ENCODE data around the gene PEBP1.

Gene PEBP1

GRCh38 chr12:118137148-118137678 is 1.3 kb downstream of the PEBP1 start:
- DNase-seq, result no peak

DNA sequence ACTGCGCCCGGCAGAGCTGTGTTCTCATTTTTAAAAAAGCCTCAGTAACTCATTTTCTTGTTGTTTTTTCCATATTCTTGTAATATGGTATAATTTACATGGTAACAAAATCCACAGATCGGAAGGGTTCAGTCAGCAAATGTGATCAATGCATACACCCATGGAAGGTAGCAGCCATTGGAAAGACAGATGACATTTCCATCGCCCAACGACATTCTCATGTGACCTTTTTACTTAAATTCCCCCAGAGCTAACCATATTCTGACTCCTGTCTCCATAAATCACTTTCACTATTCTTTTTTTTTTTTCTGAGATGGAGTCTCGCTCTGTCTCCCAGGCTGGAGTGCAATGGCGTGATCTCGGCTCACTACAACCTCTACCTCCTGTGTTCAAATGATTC is 4.9 kb downstream of the PEBP1 start:
- no peak for DNase-seq

DNA sequence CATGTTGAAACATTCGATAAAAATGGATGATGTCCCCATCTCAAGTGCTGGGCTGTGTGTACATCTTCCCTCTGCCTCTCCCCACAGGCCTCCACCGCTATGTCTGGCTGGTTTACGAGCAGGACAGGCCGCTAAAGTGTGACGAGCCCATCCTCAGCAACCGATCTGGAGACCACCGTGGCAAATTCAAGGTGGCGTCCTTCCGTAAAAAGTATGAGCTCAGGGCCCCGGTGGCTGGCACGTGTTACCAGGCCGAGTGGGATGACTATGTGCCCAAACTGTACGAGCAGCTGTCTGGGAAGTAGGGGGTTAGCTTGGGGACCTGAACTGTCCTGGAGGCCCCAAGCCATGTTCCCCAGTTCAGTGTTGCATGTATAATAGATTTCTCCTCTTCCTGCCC is 8.6 kb downstream of the PEBP1 start:
- DNase-seq, result no peak

- DNase-seq, result no peak
Measured at GRCh38 chr12:118145113-118145797, 9.3 kb downstream of the PEBP1 start.

GRCh38 chr12:118145798-118146156 is 9.9 kb downstream of the PEBP1 start:
- DNase-seq, result no peak

GRCh38 chr12:118148287-118148686 is 12.4 kb downstream of the PEBP1 start:
- no peak for DNase-seq

GRCh38 chr12:118150625-118151024 is 14.7 kb downstream of the PEBP1 start:
- no peak for DNase-seq

DNA sequence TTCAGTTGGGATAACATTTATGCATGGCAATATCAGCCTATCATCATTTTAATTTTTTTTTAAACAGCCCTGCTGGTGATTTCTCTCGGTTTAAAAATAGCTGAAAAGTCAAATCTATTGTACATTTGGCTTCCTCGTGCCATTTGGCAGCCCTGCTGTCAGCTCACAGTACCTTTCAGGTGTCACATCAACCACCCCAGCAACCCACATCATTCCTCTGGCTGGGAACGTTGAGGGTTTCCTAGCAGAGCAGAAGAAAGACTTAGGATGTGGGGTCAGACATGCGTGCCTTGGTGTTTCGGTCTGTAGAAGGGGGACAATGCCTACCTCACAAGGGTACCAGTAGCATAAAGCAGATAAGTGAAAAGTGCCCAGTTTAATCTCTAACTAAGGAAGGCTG is 15.8 kb downstream of the PEBP1 start:
- DNase-seq, result no peak

- no peak for DNase-seq
Measured at GRCh38 chr12:118160536-118160935, 24.6 kb downstream of the PEBP1 start.

- DNase-seq, result no peak
Measured at GRCh38 chr12:118164798-118165486, 29.0 kb downstream of the PEBP1 start.

GRCh38 chr12:118166946-118167345 is 31.0 kb downstream of the PEBP1 start:
- no peak for DNase-seq

GRCh38 chr12:118175823-118176447 is 40.0 kb downstream of the PEBP1 start:
- no peak for DNase-seq

DNA sequence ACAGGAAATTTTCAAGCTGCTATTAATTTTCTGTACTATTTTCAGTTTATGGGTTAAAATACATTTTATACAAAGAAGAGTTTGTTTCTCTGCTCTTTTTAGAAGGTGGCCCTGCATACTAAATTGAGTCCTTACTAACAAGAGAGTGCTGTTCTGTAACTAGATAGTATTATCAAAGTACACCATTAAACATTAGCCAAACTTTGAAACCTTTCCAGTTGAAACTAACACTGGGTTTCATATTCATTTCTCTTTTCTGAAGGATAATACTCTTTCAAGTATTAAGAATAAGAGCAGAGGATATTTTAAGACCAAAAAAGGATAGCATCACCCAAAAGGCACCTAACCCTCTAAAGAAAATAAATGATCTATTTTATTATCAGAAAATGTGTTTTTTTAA is 47.2 kb downstream of the PEBP1 start:
- no peak for DNase-seq

DNA sequence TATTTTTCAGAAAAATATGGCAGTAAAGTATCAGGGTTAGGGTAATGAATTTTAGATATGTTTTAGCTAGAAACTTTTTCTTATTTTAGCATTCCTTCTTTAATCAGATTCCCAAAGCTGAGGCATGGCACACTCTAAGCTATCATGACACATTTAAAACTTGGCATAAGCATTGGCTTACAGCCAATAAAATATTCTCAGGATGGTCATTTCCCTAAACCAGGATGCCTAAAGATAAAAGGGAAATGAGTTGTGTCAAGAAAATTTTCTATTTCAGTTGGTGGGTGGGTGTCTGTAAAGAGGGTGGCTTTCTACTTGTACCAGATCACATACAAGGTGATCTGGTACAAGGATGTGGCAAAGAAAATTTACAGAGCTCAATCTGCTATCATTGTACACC is 47.8 kb downstream of the PEBP1 start:
- DNase-seq, result no peak

GRCh38 chr12:118185602-118186397 is 49.9 kb downstream of the PEBP1 start:
- no peak for DNase-seq

DNA sequence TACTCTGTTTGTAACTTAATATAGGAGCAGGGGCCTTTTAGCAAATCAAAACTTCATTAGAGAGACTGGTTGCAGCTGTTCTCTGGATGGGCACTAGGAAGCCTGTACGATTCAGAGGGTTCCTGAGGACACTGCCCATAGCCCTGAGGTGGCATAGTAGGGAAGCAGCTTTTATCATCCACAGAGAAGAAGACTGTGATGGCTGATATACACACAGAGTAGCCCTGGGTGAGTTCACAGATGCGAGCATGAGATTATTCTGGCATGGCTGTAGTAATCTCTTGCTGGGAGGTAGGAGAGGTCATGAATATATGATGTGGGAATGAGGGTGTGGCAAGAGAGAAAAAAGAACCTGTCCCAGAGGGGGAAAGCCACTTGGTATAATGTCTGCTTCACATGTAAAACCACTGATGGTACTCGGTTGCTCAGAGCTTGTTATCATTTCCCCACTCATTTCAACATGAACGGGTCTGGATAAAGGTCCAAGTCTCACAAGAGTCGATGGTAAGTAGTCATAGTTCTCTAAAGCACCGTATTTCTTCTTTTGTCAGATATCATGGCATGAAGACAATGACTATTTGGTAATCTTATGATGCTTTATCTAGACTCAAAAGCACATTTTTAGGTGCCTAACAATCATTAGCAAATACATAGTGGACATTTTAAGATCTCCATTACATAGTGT is 52.0 kb downstream of the PEBP1 start:
- DNase-seq, result no peak

DNA sequence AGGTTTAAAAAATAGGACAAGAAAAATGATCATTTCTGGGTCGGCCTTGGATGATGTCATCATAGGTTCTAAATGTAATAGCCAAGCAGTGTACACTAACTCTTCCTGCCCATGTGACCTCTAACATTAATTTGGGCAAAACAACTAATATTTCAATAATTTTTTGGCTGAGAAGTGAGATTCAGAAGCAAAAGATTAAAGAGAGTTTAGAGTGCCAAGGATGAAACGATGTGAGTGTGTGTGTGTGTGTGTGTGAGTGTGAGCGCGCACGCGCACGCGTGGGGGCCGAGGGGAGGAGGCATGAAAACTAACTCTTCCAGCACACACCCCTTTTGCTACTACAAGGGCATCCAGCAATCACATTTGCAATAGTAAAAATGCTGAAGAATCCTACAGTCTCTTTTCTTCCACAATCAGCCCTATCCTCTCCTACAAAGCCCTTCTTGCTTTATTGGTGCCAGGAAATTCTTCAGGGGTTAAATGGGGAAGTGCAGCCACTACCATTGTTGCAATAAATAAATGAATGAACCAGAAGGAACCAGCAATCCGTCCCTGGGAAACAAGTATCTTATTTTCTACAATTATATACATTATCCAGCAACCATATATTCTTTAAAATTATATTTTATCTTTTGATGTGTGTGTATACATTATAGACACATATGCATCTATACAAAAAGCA is 52.9 kb downstream of the PEBP1 start:
- no peak for DNase-seq

GRCh38 chr12:118189741-118190191 is 53.8 kb downstream of the PEBP1 start:
- no peak for DNase-seq

DNA sequence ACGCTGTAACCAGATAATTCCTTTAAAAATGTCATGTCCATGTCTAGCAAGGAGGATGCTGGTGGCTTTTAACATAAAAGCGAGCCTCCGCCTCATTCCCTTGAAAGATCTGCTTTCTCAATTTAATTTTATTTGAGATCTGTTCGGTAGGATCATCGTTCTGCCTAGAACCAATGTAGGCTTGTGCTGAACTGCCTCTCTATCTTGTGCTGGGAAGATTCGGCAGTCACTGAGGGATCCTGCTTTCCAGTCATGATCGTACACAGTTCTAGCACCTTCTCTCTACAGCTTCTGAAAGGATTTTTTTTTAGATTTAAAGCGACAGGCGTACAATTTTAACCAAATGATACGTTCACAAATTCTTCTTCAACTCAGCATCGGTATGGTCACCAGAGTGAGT is 54.3 kb downstream of the PEBP1 start:
- DNase-seq, result no peak

- no peak for DNase-seq
Measured at GRCh38 chr12:118193477-118193876, 57.6 kb downstream of the PEBP1 start.

GRCh38 chr12:118193958-118194357 is 58.0 kb downstream of the PEBP1 start:
- no peak for DNase-seq

Measured in stimulated activated CD4-positive, alpha-beta T cell treated with anti-CD3 and anti-CD28 coated beads, Interleukin-4, amount 100 ng/mL, for 1 hour (primary cell).